ENCODE measurements around the gene LY6G6D. TPM values are rescaled to one million over a fixed set of nuclear protein-coding genes. Genes with fewer than 3 reads are reported as not detected.

LY6G6D gene
- total RNA-seq, 3 donors from 2014 or later, result 0.90 to 6.1 TPM; not detected in 1

DNA sequence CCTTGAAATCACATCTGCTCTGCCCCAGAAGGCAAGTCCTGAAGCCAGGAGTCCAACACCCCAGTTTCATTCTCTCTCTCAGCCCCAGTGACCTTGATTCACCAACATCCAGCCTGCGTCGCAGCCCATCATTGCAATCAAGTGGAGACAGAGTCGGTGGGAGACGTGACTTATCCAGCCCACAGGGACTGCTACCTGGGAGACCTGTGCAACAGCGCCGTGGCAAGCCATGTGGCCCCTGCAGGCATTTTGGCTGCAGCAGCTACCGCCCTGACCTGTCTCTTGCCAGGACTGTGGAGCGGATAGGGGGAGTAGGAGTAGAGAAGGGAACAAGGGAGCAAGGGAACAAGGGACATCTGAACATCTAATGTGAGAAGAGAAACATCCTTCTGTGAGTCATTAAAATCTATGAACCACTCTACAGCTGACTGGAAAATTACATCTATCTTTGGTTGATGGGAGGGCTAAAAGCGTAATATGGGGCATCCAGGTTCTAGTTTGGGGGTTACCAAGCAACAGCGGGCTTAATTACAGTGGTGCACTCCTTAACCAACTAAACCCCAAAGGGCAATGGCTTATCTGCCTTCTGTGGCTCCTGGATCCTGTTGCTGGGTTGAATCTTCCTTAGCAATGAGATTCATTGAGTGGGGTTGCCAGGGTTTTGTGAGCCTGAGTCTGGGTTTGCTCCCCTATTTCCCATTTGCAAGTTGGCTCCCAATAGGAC is 2.5 kb downstream of the LY6G6D start:
- no peak for DNase-seq
- peaks cover 25% of the 10 kb centered on the region for H3K4me1 ChIP-seq (ENCODE audit: low read depth)
- no peaks in the 10 kb centered on the region for H3K36me3 ChIP-seq (ENCODE audit: low read depth)
- no peak overlapping the region for H3K4me3 ChIP-seq
- TF ChIP-seq, protein P1, sequence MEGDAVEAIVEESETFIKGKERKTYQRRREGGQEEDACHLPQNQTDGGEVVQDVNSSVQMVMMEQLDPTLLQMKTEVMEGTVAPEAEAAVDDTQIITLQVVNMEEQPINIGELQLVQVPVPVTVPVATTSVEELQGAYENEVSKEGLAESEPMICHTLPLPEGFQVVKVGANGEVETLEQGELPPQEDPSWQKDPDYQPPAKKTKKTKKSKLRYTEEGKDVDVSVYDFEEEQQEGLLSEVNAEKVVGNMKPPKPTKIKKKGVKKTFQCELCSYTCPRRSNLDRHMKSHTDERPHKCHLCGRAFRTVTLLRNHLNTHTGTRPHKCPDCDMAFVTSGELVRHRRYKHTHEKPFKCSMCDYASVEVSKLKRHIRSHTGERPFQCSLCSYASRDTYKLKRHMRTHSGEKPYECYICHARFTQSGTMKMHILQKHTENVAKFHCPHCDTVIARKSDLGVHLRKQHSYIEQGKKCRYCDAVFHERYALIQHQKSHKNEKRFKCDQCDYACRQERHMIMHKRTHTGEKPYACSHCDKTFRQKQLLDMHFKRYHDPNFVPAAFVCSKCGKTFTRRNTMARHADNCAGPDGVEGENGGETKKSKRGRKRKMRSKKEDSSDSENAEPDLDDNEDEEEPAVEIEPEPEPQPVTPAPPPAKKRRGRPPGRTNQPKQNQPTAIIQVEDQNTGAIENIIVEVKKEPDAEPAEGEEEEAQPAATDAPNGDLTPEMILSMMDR (IDR thresholded peaks at IDR 0.05), result no peak
- ATAC-seq, result no peak
- H3K9me3 ChIP-seq, result no peaks in the 10 kb centered on the region
- intact Hi-C loops (cut with DNase I, micrococcal nuclease), result no loop called here

DNA sequence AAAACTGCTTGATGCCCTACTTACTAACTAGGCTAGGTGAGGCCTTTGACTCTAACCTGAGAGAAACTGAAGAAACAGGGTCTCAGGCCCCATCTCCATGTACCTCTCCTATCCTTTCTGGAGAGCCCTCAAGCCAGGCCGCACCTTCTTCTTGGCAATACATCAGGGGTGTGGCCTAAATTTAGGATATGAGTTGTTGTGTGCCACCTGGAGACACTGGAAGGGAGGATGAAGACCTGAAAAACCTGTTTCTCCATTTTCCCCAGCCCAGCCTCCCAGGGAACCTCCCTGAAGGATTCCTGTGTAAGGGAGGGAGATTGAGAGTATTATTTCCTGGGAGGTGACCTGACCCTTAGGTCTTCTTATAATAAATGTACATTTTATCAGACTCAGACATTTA is 3.1 kb downstream of the LY6G6D start:
- no peaks in the 10 kb centered on the region for H3K36me3 ChIP-seq (ENCODE audit: low read depth)
- H3K4me1 ChIP-seq (ENCODE audit: low read depth), result peaks cover 25% of the 10 kb centered on the region
- H3K4me3 ChIP-seq, result no peak overlapping the region
- TF ChIP-seq, protein P1 (IDR thresholded peaks at IDR 0.05), result no peak
- no peaks in the 10 kb centered on the region for H3K9me3 ChIP-seq
- DNase-seq (peak in 2 of 3 donors; percentile 52 to 79), ATAC-seq (peak; percentile 87)
- intact Hi-C loops (cut with DNase I, micrococcal nuclease), result no loop called here

DNA sequence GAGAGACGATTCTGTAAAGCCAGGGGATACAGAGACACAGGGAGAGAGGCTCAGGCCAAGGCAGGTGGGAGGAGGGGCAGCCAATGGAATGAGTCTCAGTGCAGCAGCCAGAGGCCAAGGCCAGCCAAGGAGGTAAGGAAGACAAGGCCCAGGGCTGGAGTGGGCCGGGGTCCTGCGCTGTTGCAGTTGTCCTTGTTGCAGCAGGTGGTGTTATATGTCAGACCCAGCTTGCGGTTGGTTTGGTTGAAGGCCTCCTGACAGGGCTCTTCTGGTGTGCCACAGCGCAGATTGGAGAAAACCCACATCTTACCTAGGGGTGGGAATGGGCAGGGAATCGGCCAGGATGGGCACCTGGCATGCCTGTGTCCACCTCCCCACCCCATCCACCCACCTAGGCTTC is 3.9 kb downstream of the LY6G6D start:
- ATAC-seq, result no peak
- peaks cover 21% of the 10 kb centered on the region for H3K4me1 ChIP-seq (ENCODE audit: low read depth)
- intact Hi-C loops (cut with DNase I, micrococcal nuclease), result no loop called here

DNA sequence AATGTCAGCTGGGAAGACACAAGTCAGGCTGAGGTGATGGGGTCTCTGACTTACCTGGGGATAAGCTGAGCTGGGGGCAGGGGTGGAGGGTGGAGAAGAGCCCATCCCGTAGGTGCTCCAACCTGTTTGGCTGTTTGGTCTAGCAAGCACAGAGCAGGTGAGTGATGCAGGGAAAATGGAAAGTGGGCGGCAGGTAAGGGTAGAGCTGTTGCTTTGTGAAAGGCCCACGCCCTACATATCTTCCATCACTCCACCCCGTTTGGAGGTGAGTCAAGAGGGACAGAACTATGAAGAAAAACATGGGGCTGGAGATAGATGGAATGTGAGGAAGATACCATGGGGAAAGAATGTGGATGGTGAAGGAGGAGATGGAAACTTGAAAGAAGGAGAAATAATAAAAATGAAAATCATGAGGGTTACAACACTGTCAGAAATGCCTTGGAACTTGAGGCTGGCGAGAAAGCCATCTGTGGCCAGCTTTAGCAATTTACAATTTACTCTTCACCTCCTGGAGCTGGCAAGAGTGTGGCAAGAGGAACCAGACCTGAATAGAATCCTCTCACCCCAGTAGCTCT is 5.1 kb downstream of the LY6G6D start:
- Histone ChIP-seq H3K36me3 (ENCODE audit: low read depth) (no peaks in the 10 kb centered on the region), H3K4me1 (ENCODE audit: low read depth) (peaks cover 16% of the 10 kb centered on the region), H3K4me3 (no peak overlapping the region), H3K9me3 (no peaks in the 10 kb centered on the region)
- ATAC-seq (peak; percentile 6), DNase-seq (no peak)
- TF ChIP-seq, protein P1 (IDR thresholded peaks at IDR 0.05), result no peak
- intact Hi-C loops (cut with DNase I, micrococcal nuclease), result no loop called here

More for the DNA sequence above, 3.9 kb downstream of the LY6G6D start:
- no peak overlapping the region for H3K4me3 ChIP-seq
- no peak for DNase-seq
- TF ChIP-seq, protein P1 (IDR thresholded peaks at IDR 0.05), result no peak
- no peaks in the 10 kb centered on the region for H3K36me3 ChIP-seq (ENCODE audit: low read depth)
- no peaks in the 10 kb centered on the region for H3K9me3 ChIP-seq

DNA sequence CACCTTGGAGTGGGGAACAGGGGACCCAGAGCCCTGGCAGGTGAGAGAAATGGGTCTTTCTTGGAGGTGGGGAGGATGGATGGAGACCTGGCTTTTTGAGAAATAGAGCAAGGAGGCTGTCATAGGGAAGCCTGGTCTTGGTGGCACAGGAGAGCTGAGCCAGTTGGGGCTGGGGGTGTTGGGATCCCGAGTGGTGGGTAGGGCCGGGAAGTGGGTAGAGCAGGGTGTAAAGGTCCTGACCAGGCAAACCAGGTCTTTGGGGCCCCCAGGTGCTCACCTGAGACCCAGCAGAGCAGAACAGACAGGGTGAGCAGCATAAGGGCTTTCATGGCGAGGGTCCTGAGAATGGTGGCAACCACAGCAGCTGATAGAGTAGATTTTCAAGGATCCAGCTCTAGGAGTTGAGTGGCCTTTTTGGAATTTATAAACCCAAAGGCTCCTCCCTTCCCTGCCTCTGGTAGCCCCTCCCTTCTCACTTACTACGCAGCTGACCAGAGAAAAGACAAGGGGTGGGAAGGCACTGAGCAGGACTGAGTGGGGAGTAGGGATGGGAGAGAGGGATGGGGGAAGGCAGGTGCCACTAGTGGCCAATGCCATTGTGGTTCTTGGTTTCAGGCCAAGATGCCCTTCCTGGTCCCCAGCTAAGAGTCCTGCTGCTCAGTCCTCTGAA is 6.3 kb downstream of the LY6G6D start, which contains the start of gene LY6G6C:
LY6G6C (minus strand) TSS at position 396 of the 670 bp plus-strand sequence; CDS start at position 329, 67 bp downstream.
- ATAC-seq (no peak), DNase-seq (no peak)
- TF ChIP-seq, protein P1 (IDR thresholded peaks at IDR 0.05), result no peak
- Histone ChIP-seq H3K4me1 (ENCODE audit: low read depth) (peaks cover 21% of the 10 kb centered on the region), H3K36me3 (ENCODE audit: low read depth) (no peaks in the 10 kb centered on the region), H3K9me3 (no peaks in the 10 kb centered on the region), H3K4me3 (no peak within 1 kb of the TSS)
- intact Hi-C loops (cut with DNase I, micrococcal nuclease), result no loop called here

All from mucosa of descending colon (tissue), 3 donors.